Fibroblast of lung (primary cell): ENCODE data around the gene MRNIP.

ENCODE experiments used
- EZH2 ChIP-seq: IDR thresholded peaks from 2 replicates; pipeline ENCODE4 v1.5.1; 2012; ENCODE audit warnings: low read length, control low read depth, mild to moderate bottlenecking; ENCODE audit errors: missing control alignments
- TF ChIP-seq, protein P1 (sequence below), 2 donors: IDR thresholded peaks in 1 of 2; conservative IDR thresholded peaks in 1 of 2; 1 replicate in 1 of 2; 2 replicates in 1 of 2; pipeline ENCODE4 v1.5.1; 2011 to 2012; ENCODE audit warnings: low read length in 2 of 2, control low read depth in 1 of 2, inconsistent platforms in 1 of 2, low read depth in 1 of 2, mild to moderate bottlenecking in 1 of 2

DNA sequence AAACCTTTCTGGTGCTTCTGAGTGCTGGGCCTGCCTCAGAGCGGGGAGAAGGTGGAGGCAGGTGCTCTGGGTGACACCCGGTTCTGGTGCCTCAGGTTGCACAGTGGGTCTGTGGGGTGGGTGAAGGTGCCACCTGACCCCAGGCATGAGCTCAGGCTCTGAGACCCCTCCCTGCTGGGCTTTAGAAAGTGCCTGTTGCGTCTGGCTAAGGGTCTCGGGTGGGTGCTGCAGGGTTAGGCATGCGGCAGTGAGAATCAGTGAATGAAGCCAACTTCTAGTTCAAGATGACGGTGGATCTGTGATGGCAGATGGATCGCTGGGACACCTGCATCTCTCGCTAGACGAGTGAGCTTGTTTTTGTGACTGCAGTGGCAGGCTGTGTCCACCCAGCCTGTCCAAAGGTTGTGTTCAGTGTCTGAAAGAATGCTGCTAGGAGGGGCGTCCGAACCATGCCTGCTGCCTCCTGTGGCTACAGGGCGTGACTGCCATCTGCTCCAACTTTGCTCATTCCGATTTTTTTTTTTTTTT is 32.9 kb downstream of the MRNIP start:
- TF ChIP-seq, protein P1, sequence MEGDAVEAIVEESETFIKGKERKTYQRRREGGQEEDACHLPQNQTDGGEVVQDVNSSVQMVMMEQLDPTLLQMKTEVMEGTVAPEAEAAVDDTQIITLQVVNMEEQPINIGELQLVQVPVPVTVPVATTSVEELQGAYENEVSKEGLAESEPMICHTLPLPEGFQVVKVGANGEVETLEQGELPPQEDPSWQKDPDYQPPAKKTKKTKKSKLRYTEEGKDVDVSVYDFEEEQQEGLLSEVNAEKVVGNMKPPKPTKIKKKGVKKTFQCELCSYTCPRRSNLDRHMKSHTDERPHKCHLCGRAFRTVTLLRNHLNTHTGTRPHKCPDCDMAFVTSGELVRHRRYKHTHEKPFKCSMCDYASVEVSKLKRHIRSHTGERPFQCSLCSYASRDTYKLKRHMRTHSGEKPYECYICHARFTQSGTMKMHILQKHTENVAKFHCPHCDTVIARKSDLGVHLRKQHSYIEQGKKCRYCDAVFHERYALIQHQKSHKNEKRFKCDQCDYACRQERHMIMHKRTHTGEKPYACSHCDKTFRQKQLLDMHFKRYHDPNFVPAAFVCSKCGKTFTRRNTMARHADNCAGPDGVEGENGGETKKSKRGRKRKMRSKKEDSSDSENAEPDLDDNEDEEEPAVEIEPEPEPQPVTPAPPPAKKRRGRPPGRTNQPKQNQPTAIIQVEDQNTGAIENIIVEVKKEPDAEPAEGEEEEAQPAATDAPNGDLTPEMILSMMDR (conservative IDR thresholded peaks at IDR 0.05 in 1 of 2, IDR thresholded peaks at IDR 0.05 in 1 of 2; ENCODE audit: low read depth in 1 of 2, low read length in 2 of 2), result no peak
- no peak for TF ChIP-seq EZH2
